Measurements from ENCODE around the gene TECPR1.

The TECPR1 gene

DNA sequence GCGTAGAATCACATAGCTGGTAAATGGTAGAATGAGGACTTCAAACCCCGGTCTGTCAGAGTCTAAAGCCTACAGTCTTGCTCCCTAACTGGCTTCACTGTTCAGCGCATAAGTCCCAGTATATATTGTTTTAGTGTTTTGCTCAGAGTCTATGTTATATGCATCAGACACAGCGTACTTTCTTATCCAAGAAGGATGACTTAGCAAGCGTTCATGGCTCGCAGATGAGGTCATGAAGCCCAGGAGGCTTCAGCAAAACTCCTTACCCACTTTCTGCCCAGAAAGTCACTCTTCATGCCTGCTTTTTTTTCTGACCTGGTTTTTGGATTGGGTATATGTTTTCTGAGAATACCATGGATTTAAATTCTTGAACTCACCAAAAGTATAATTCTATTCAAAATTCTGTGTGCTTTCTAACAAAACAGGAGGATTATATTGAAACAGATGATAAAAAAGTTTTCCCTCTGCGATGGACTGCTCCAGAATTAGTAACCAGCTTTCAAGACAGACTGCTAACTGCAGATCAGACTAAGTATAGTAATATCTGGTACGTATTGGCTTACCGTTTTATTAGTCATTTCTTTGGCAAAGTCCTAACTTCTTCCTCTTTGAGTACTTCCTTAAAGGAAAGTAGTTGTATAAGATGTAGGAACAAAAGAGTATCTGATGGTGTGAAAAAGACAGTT lies 65.4 kb downstream of the TECPR1 start:
- DNase-seq, result no peak

DNA sequence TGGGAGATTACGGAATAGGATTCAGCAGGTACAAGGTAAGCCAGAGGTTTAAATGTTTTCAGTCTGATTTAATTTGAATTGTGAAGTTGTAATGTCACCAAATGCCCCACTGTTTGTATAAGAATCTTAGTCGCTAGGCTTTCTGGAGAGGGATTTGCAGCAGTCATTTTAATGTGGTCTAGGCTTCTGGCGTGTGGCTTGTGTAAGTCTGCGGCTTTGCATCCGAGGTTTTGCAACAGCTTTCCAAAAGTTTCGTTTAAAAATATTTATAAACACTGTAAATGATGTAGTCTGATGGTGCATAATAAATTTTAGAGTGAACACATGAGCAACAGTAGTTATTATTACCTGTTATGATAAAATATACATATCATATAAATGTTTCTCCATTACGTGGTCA lies 66.9 kb downstream of the TECPR1 start:
- no peak for DNase-seq

DNA sequence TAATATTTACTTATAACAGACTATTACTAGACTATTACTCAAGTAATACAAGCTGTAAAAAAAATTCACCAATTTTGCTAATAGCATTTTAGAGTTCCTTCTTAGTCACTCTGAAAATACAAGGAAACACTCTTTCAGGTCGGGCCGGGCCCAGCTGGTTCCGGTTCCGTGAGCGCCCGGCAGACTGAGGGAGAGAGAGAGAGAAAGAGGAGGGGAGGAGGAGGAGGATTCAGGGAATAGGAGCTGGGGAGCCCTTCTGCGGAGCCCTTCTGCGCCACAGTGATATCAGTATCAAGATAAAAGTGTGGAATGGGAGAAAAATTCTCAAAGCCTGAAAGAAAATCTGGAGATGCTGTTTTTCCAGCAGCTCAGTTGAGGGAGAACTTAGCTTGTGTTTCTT lies 71.3 kb downstream of the TECPR1 start:
- no peak for DNase-seq

DNA sequence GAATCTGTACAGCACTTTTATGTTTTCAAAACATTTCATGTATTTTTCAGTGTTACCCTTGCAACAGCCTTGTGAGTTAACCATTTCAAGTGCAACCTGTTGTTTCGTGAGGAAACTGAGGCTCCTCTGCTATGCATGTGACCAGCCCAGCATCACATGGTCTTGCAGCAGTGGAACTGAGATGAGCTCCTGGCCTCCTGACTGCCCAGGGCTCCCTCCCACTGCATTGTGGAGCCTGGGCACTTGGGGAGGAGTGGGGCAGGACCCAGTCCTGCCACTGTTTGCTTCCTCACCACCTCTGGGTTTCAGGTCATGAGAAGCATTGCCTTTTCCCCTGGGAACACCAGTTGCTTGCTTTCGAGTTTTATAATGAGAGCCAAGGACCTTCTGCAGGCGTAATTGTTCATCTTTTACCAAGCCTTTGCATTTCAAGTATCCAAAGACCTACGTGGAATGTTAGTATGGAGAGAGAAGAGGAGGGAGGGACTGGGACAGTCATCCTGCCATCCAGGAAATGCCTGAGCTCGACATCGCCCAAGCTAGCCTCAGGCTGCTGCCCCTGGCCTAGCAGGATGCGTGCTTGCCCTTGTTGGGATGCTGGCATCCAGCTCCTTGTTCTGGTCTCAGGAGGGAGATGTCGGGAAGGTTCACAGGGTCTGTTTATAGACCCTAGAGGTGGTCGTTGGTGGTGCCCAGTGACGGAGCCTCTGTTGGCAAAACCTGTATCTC lies 73.1 kb downstream of the TECPR1 start:
- DNase-seq, result no peak

DNA sequence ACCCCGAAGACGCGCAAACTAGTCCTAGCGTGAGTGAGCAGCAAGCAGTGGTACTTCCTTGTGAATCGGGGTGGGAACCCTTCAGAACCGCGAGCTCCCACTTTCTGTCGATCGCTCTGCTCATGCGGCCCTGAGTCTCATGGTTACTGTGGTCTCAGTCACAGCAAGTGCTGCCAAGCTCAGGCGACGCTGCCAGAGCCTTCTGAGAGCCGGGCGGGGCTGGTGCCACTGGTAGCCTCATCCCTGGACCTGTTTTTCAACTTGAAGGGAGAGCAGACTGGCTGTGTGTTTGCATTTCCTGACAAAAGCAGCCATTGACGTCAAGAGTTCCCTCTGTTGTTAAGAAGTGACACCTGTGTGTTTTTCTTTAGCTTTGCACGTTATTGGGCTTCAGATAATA lies 73.7 kb downstream of the TECPR1 start:
- DNase-seq, result no peak

DNA sequence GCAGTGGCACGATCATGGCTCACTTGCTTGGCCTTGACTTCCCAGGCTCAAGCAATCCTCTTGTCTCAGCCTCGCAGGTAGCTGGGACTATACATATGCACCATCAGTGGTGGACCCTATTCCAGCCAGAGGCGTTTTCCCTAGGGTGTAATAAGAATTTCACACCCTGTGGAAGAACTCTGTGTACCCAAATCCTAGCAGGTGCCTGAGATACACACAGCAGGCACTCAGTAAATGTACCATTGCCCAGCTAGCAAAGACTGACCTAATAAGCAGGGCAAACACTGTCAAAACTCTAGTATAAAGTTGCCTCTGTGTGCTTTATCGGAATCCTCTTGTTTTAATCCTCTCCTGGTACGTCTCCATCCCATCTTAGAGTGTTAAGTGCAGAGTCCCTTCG lies 74.5 kb downstream of the TECPR1 start:
- no peak for DNase-seq

DNA sequence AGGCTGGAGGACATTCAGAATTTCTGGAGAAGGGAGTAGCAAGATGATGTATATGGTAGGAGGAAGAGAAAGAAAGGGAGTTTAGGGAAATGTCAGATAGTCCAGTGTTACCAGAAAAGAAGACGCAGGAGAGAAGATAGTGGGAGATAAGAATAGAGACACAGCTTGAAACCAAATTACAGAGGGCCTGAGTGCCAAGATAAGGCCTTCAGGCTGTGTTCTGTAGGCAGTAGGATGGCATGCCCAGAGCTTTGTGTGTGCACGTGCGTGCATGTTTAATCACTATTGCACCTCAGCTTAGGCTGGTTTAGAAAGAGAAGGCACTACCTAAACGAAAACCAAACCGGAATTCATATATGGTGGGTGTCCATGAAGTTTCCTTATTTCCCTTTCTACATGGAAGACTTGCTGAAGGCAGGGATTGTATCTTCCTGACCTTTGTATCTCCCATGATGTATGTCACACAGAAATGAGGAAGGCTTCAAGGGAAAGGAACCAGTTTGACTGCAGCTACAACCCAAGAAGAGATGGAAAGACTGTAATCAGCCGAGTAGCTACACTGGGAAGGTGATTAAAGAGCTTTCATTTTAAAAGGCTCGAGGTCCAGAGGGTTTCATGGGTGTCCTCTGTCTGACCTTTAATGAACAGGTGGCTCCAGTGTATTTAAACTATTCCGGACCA lies 76.6 kb downstream of the TECPR1 start:
- no peak for DNase-seq

DNA sequence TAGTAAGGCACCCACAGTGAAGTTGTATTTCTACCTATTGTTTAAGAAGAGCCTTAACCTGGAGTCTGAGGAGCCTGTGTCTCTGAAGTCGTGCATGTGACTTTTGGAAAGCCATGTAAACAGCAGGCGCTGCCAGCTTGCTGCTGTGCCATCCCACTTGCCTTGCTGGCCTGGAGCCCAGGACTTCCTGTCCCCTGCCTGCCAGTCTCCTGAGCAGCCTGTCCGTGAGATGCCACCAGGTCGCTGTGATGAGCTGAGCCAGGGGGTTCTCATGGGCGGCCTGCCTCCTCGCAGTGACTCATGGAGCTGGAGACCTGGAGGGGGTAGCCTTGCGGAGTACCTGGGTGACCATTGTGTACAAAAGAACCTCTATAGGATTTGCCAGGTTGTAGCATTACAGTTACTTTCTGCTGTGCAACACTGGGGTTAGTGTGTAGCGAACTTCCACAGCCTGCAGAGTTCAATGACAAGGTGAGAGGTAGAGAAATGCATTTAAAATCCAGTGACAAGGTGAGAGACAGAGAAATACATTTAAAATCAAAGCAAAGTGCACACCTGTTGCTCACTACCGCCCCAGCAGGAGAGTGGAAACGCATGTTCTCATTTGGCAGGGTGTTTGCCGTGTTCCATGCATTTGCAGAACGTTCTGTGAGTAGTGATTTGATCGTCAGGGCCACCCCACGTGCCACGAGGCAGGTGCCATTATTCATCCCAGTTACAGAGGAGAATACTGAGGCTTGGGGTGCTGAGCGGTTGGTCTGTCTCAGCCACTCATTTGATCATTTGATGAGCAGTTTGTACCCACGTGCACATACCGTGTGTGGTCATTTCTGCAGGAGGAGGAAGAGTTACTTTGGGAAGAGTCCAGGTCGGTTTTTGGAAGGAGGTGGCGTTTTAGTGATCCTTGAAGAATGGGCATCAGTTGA lies 77.4 kb downstream of the TECPR1 start:
- DNase-seq, result no peak

DNA sequence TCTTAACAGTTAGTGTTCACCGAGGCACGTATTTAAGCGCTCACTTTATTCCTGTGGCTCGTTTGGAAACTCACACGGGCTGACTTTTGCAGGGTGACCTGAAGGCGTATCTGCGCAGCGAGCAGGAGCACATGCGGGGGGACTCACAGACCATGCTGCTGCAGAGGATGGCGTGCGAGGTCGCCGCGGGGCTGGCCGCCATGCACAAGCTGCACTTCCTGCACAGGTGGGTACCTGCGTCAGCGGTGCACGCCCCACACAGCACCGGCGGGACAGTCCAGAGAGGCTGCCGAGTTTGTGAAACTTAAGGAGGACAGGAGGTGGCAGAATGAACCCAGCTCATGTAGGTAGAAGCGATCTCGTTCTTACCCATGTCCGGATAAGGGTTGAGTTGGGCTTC lies 80.6 kb downstream of the TECPR1 start:
- DNase-seq, result no peak

DNA sequence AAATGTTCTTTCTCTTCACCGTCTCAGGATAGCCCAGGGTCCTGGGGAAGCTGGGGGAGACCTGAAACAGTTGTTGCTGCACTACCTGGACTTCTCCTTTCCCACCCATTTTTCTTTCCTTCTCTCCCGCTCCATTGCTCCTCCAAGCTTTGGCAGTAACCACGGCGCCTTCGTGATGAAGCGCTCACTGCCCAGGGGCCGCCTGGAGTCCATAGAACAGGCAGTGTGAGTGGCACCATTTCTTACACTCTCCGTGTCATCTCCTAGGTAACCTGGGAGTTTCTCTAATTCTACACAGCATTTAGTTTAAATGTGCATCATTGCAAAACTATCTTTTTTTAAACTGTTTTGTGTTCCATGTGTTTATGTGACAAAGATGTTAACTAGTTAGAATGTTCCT lies 81.1 kb downstream of the TECPR1 start:
- no peak for DNase-seq

DNA sequence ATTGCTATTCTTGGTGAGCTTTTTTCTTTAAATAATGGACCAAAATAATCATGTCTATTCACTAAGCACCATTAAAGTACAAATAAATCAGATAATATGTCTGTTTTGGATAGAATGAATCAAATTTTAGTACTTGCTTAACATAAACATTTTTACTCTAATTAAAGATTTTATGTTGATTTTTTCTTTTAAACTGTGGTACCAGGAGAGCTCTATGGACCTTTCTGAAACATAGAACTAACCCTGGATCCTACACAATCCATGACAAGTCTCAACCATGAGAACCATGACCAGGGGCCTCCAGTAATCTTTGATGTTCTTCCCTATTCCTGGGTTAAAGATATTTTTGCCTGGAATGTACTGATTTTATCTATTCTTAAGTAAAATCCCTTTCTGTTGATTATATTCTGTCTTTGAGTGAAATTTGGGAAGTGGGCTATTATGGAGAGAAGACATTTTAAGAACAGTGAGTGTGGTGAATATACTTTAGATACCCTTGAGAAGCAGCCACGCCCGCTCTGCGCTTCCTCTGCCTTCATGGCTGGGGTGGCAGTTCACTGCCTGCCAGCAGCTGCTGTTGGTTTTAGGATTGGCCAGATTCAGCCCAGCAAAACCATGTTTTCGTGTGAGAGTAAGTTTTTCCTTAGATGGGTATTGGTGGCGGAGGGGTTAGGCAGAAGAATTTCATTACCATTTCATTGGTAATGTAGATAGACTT lies 83.0 kb downstream of the TECPR1 start:
- no peak for DNase-seq

DNA sequence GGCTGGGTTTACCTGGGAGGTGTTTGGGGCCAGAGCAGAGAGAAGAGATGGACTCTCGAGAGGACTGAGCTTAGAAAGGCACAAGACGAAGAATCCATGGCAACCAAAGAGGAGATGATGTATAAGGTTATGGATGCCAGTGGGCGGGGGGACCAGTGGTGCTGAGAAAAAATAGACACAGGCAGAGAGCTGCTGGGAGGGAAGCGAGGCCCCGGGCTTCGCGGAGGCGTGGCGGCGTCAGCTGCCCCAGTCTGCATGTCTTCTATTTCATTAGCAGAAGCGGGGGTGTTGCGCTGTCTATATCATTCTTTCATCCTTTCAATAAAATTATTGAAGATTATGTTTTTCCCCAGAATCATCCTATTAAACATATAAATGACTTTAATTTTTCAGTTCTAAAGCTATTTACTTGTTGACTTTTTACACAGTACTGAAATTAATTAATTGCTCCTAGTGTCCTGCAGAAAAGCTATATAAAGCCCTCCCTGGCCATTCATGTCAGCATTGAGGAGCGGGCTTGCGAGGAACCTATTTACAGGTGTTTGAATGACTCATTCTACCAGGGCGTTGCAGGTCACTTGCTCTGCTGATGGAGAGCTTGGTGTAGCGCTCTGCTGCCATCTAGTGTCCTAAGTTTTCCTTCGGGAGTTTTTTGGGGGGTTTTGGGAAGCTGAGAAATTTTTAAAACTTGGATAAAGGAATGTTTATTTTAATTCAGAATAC lies 83.7 kb downstream of the TECPR1 start:
- peak; percentile 71 for DNase-seq

DNA sequence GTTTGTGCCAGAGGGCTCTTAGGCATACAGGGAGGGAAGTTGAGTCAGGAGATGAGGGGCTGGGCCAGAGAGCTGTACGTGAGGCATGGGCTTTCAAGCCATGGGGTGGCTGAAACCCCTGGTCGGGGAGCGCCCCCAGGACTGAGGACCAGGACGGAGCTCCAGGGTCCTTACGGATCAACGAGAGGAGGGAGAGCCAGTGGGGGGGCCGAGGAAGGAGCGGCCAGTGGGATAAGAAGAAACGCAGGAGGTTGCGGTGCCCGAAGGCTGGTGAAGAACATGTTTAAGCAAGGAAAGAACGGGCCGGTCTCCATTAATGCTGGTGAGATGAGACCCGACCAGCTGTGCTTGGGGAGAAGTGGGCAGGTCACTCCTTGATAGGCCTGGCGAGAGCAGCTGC lies 84.4 kb downstream of the TECPR1 start:
- no peak for DNase-seq

DNA sequence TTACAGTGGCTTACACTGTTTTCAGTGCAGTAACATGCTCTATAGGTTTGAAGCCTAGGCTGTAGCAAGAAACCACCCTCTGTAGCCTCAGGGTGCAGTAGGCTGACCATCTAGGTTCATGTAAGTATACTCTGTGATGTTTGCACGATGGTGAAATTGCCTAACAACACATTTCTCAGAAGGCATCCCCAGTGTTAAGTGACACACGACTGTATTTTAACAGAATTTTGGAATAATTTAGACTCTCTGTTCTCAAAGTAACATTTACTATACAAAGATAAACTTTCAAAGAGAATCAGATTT lies 85.4 kb downstream of the TECPR1 start:
- no peak for DNase-seq

DNA sequence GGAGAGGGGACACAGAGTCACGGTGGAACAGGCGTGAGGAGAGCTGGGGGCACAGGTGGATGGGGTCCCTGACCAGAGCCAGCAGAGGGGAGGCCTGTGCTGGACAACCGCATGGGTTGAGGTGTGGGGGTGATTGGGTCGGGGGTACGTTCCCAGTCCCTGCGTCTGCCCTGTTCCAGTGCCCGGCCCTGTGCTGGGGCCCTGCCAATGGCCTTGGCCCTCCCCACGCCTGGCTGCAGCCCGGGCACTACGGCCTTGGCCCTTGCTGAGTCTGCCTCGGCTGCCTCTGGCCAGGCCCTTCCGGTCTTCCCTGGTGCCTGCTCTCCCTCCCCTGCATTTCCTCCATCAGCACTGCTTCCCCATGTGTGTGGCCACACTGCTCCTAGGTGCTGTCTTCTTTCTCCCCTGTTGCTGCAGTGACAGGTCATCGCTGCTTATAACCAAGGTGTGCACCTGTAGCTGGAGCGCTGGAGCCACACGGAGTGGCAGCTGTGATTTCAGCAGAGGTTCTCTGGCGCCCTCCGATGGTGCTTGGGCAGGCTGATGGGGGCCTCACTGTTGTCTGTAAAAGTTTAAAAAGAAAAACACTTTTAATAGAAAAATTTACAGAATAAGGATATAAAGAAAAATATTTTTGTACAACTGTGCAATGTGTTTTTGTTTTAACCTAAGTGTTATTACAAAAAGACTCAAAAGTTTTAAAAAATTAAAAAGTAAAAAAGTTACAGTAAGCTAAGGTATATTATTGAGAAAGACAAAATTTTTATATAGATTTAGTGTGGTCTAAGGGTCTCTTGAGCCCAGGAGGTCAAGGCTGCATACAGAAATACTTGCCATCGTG lies 86.0 kb downstream of the TECPR1 start:
- DNase-seq, result peak; percentile 49

Data from activated CD4-positive, alpha-beta T cell treated with anti-CD3 and anti-CD28 coated beads, Interleukin-2, Interleukin-6, amounts not matched to agents 100 ng/mL and 50 ng/mL, durations not matched to agents 16 hours and 8 hours (primary cell).